OCI-LY7 (cell line): ENCODE measurements around the gene KIF16B. TPM values are rescaled to one million over a fixed set of nuclear protein-coding genes. Genes with fewer than 3 reads are reported as not detected.

Experiments
- BruUV-seq: library from RNA; stranded (reverse); fragments of 400-500 nt; replicated peaks from 2 replicates; lab custom pipeline; 2021; lab: Mats Ljungman, UMichigan
- CTCF ChIA-PET: fragments of 300-600 bp; sonication (Branson Sonifier 250); formaldehyde crosslinking; loops from one replicate; lab custom pipeline; 2022; ENCODE audit warnings: antibody characterized with exemption; ENCODE audit not compliant: unreplicated experiment; lab: Charles Lee
- POLR2A ChIA-PET: fragments of 300-600 bp; sonication (Branson Sonifier 250); formaldehyde crosslinking; loops from one replicate; lab custom pipeline; 2022; ENCODE audit warnings: antibody characterized with exemption; lab: Charles Lee
- DNase-seq: peaks from one replicate; pipeline ENCODE4 v3.0.0-alpha.2; 2015; ENCODE audit warnings: low spot score
- H2AFZ ChIP-seq: fragments of 200-600 bp; sonication (generic), shearing (Covaris generic); 2 replicates; pipeline ENCODE4 v1.6.1; 2014; ENCODE audit warnings: mild to moderate bottlenecking, antibody characterized with exemption, low read length, moderate library complexity
- H3K27ac ChIP-seq: fragments of 200-600 bp; sonication (generic); 2 replicates; pipeline ENCODE4 v1.5.1; 2014; ENCODE audit warnings: mixed run types, low read depth, mild to moderate bottlenecking, moderate library complexity, low read length, inconsistent platforms; ENCODE audit not compliant: poor library complexity, severe bottlenecking
- H3K36me3 ChIP-seq: fragments of 200-600 bp; sonication (generic); 2 replicates; pipeline ENCODE4 v1.6.1; 2014; ENCODE audit warnings: mild to moderate bottlenecking, antibody characterized with exemption, low read length, moderate library complexity, mixed read lengths; ENCODE audit not compliant: insufficient read depth
- H3K4me1 ChIP-seq: fragments of 200-600 bp; sonication (generic); 2 replicates; pipeline ENCODE4 v1.5.1; 2014; ENCODE audit warnings: mild to moderate bottlenecking, low read length; ENCODE audit not compliant: insufficient read depth, poor library complexity, severe bottlenecking
- H3K4me2 ChIP-seq: fragments of 200-600 bp; sonication (generic); 2 replicates; pipeline ENCODE4 v1.6.1; 2014; ENCODE audit warnings: mild to moderate bottlenecking, low read length
- H3K4me3 ChIP-seq: fragments of 200-600 bp; sonication (generic); 2 replicates; pipeline ENCODE4 v1.5.1; 2014; ENCODE audit warnings: mild to moderate bottlenecking, low read depth, low read length; ENCODE audit not compliant: poor library complexity, severe bottlenecking
- H3K79me2 ChIP-seq: fragments of 200-600 bp; sonication (generic); 2 replicates; pipeline ENCODE4 v1.6.1; 2016; ENCODE audit warnings: low read depth, mild to moderate bottlenecking, low read length, moderate library complexity, mixed read lengths; ENCODE audit not compliant: insufficient read depth
- H3K9me2 ChIP-seq: fragments of 200-600 bp; sonication (generic); 2 replicates; pipeline ENCODE4 v1.6.1; 2016; ENCODE audit warnings: mild to moderate bottlenecking, low read length, mixed read lengths; ENCODE audit not compliant: insufficient read depth
- H3K9me3 ChIP-seq: fragments of 200-600 bp; sonication (generic); 2 replicates; pipeline ENCODE4 v1.6.1; 2014; ENCODE audit warnings: mild to moderate bottlenecking, mixed run types, low read length, mixed read lengths
- H4K20me1 ChIP-seq: fragments of 200-600 bp; sonication (generic); 2 replicates; pipeline ENCODE4 v1.6.1; 2014; ENCODE audit warnings: mild to moderate bottlenecking, antibody characterized with exemption, low read length, moderate library complexity, mixed read lengths; ENCODE audit not compliant: insufficient read depth
- EZH2phosphoT487 ChIP-seq: fragments of 200-600 bp; sonication (generic); IDR thresholded peaks from 2 replicates; pipeline ENCODE4 v1.6.1; 2018; ENCODE audit warnings: low read depth, borderline replicate concordance, mild to moderate bottlenecking, mixed run types, antibody characterized with exemption, low read length, moderate library complexity, mixed read lengths
- intact Hi-C: fragments of 100-400 bp; cut with micrococcal nuclease; formaldehyde crosslinking; loops from one replicate; pipeline ENCODE4 v1.10.0; 2022; ENCODE audit not compliant: unreplicated experiment
- total RNA-seq, 2 experiments: library from RNA; depleted of rRNA in 1 of 2; stranded (reverse); fragments of >200 nt in 1 of 2; shearing (Covaris generic) in 1 of 2; gene quantifications; 2 replicates each; pipeline ENCODE4 v1.2.3, GENCODE V29; 2014 to 2022
- TF ChIP-seq, protein P1 (sequence below): fragments of 200-600 bp; sonication (generic); conservative IDR thresholded peaks from 2 replicates; pipeline ENCODE4 v1.5.1; 2014; ENCODE audit warnings: mild to moderate bottlenecking, antibody characterized with exemption, low read length, moderate library complexity, mixed read lengths

Gene KIF16B
- total RNA-seq, 2 experiments from 2014 or later: 6.2 to 11.2 TPM

DNA sequence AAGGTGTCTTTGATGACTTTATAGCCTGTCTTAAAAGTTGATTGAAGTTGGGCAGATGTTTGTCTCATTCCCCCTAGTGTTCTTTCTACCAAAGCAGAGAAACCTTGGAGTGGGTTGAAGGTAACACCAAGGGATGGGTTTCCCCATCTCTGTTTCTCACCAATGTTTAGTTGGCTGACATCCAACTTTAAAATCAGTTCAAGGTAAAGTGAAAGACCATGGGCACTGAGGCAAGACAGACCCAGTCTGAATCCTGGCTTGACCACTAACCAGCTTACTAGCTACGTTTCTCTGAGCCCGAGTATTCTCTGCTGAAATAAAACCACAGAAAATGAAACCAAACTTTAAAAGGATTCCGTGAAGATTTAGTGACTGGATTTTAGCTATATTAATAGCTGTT is 258.9 kb downstream of the KIF16B start:
- DNase-seq: no peak
- Histone ChIP-seq H3K9me3 (no peaks in the 10 kb centered on the region), H3K36me3 (no peaks in the 10 kb centered on the region), H4K20me1 (no peaks in the 10 kb centered on the region), H3K9me2 (no peaks in the 10 kb centered on the region), H3K27ac (no peak overlapping the region), H3K4me2 (no peak overlapping the region), H3K79me2 (no peaks in the 10 kb centered on the region), H3K4me1 (no peaks in the 10 kb centered on the region), H2AFZ (no peak overlapping the region), H3K4me3 (no peak overlapping the region)
- intact Hi-C loops: no loop called here
- ChIA-PET CTCF (no interaction called here), POLR2A (no interaction called here)
- no peak for TF ChIP-seq EZH2phosphoT487
- TF ChIP-seq, protein P1, sequence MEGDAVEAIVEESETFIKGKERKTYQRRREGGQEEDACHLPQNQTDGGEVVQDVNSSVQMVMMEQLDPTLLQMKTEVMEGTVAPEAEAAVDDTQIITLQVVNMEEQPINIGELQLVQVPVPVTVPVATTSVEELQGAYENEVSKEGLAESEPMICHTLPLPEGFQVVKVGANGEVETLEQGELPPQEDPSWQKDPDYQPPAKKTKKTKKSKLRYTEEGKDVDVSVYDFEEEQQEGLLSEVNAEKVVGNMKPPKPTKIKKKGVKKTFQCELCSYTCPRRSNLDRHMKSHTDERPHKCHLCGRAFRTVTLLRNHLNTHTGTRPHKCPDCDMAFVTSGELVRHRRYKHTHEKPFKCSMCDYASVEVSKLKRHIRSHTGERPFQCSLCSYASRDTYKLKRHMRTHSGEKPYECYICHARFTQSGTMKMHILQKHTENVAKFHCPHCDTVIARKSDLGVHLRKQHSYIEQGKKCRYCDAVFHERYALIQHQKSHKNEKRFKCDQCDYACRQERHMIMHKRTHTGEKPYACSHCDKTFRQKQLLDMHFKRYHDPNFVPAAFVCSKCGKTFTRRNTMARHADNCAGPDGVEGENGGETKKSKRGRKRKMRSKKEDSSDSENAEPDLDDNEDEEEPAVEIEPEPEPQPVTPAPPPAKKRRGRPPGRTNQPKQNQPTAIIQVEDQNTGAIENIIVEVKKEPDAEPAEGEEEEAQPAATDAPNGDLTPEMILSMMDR: no peak
- BruUV-seq: no TSS peak

DNA sequence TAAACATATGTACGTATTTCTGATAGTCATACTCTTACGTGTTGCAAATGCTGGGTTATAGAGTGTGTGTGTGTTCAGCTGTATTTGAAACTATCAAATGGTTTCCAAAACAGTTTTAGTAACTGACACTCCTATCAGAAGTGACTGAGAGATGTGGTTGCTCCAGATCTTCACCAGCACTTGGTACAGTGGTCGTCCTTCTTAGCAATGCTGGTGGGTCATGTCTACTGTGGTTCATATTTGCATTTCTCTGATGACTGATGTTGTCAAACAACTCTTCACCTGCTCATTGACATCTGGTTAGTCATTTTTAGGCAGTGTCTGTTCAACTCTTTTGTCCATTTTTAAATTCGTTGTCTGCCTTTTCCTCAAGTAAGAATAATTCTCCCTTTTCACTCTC is 259.3 kb downstream of the KIF16B start:
- Histone ChIP-seq H3K27ac (no peak overlapping the region), H3K9me2 (no peaks in the 10 kb centered on the region), H3K4me1 (no peaks in the 10 kb centered on the region), H3K9me3 (no peaks in the 10 kb centered on the region), H3K4me3 (no peak overlapping the region), H3K36me3 (no peaks in the 10 kb centered on the region), H4K20me1 (no peaks in the 10 kb centered on the region), H2AFZ (no peak overlapping the region), H3K4me2 (no peak overlapping the region), H3K79me2 (no peaks in the 10 kb centered on the region)
- ChIA-PET CTCF (no interaction called here), POLR2A (no interaction called here)
- intact Hi-C loops: no loop called here
- DNase-seq: no peak
- no TSS peak for BruUV-seq
- TF ChIP-seq EZH2phosphoT487: no peak
- TF ChIP-seq, protein P1: no peak

DNA sequence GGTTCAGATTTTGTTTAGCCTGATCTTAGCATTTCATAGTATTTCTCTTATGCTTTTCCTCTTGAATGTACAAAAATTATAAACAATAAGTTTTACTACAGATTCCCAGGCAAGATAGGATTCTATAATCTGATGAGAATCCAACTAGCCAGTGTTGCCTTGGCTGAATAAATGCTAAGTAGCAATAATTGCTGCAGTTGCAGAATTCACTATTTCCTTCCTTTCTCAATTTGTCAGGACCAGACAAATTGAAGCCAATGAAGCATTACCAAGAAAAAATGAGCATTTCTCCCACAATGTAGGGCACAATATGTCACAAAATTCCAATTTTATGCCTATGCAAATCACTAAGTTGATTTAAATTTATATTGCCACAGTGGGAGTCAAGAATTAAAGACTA is 260.2 kb downstream of the KIF16B start:
- Histone ChIP-seq H3K79me2 (no peaks in the 10 kb centered on the region), H2AFZ (no peak overlapping the region), H3K4me1 (no peaks in the 10 kb centered on the region), H3K36me3 (no peaks in the 10 kb centered on the region), H4K20me1 (no peaks in the 10 kb centered on the region), H3K27ac (no peak overlapping the region), H3K4me2 (no peak overlapping the region), H3K4me3 (no peak overlapping the region), H3K9me3 (no peaks in the 10 kb centered on the region), H3K9me2 (no peaks in the 10 kb centered on the region)
- no TSS peak for BruUV-seq
- ChIA-PET POLR2A (no interaction called here), CTCF (no interaction called here)
- DNase-seq: no peak
- TF ChIP-seq, protein P1: no peak
- TF ChIP-seq EZH2phosphoT487: no peak
- intact Hi-C loops: no loop called here
